ENCODE measurements around the gene BRD7.

Gene BRD7

DNA sequence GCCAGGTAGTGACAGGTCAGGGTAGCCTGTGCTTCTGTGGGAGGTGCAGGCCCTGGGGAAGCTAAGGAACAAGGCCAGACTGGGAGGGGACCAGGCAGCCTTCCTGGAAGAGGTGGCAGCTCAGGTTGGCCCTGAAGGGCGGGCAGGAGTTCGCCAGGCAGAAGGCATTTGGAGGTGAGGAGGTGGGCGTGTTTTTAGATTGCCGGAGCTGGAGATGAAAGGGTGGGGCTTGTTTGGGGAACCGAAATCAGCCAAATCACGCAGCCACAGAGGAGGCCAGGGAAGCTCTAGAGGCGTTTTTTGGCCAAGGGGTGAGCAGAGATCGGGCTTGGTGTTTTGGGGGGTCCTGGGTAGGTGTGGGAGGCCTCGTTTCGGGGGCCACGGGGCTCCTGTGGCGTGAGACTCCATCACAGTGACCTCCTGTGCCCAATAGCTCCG lies 94.9 kb downstream of the BRD7 start:
- CTCF ChIA-PET, result interaction anchor here (1.0 to 4.8 kb wide), 19 partner anchors 8 to 533 kb away, joined by 3 to 26 read pairs (median 8); partner anchors contain the start of genes CNEP1R1 and HEATR3
- DNase-seq (ENCODE audit: extremely low spot score), result peak; percentile 88
- no peak for TF ChIP-seq CTCF (IDR thresholded peaks at IDR 0.05; ENCODE audit: control extremely low read depth, extremely low read depth, low read depth, missing control alignments)
- POLR2A ChIA-PET, result interaction anchor here (0.6 kb wide), 2 partner anchors 10 to 192 kb away, joined by 3 read pairs; no protein-coding TSS in a partner anchor

DNA sequence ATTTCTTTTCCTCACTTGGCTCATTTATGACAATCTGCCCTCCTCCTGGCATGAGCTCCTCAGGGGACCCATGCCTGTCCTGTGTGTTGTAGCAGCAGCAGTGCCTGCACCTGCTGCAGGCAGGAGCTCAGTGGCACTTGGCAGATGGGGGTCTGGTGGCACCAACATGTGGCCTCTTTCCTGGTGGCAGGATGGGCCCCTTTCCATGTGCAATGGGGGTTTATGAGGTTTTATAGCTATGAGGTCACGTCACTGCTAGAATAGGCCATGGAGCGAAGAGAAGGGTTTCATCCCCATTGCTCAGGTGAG lies 95.5 kb downstream of the BRD7 start:
- no peak for DNase-seq (ENCODE audit: extremely low spot score)
- POLR2A ChIA-PET, result interaction anchor here (0.6 kb wide), 1 partner anchor 11 kb away, joined by 3 read pairs; no protein-coding TSS in a partner anchor
- CTCF ChIA-PET, result interaction anchor here (1.0 to 4.8 kb wide), 14 partner anchors 9 to 533 kb away, joined by 3 to 26 read pairs (median 12); partner anchors contain the start of genes CNEP1R1 and HEATR3
- no peak for TF ChIP-seq CTCF (IDR thresholded peaks at IDR 0.05; ENCODE audit: control extremely low read depth, extremely low read depth, low read depth, missing control alignments)

- ChIA-PET POLR2A (no interaction called here), CTCF (interaction anchor here (1.0 to 4.8 kb wide), 11 partner anchors 10 to 534 kb away, joined by 3 to 26 read pairs (median 12); partner anchors contain the start of genes CNEP1R1 and HEATR3)
- TF ChIP-seq CTCF (IDR thresholded peaks at IDR 0.05; ENCODE audit: control extremely low read depth, extremely low read depth, low read depth, missing control alignments), result no peak
- DNase-seq (ENCODE audit: extremely low spot score), result no peak
Observed at GRCh38 chr16:50272687-50273381, 96.0 kb downstream of the BRD7 start.

DNA sequence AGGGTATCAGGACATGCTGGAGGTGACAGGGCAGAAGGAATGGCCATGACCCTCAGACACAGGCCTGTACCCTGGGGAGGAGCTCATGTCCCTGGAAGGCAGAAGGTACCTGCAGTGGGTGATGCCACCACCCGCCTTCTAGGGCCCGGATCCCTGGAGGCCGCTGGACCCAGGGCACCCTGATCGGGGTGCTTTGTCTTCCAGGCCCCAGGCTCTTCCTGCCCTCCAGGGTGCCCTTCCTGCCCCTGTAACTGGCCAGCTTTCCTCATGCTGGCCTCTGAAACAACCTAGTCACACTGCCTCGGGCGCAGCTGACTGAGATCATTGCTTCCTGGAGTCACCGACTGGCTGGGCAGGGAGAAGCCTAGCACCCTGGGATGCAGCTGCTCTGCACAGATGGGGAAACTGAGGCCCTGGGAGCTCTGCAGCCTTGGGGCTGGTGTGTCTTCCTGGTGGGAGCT lies 96.6 kb downstream of the BRD7 start:
- CTCF ChIA-PET, result interaction anchor here (1.0 to 4.8 kb wide), 6 partner anchors 10 to 535 kb away, joined by 3 to 26 read pairs (median 12); partner anchors contain the start of gene CNEP1R1
- TF ChIP-seq CTCF (IDR thresholded peaks at IDR 0.05; ENCODE audit: control extremely low read depth, extremely low read depth, low read depth, missing control alignments), result no peak
- POLR2A ChIA-PET, result no interaction called here
- DNase-seq (ENCODE audit: extremely low spot score), result no peak

DNA sequence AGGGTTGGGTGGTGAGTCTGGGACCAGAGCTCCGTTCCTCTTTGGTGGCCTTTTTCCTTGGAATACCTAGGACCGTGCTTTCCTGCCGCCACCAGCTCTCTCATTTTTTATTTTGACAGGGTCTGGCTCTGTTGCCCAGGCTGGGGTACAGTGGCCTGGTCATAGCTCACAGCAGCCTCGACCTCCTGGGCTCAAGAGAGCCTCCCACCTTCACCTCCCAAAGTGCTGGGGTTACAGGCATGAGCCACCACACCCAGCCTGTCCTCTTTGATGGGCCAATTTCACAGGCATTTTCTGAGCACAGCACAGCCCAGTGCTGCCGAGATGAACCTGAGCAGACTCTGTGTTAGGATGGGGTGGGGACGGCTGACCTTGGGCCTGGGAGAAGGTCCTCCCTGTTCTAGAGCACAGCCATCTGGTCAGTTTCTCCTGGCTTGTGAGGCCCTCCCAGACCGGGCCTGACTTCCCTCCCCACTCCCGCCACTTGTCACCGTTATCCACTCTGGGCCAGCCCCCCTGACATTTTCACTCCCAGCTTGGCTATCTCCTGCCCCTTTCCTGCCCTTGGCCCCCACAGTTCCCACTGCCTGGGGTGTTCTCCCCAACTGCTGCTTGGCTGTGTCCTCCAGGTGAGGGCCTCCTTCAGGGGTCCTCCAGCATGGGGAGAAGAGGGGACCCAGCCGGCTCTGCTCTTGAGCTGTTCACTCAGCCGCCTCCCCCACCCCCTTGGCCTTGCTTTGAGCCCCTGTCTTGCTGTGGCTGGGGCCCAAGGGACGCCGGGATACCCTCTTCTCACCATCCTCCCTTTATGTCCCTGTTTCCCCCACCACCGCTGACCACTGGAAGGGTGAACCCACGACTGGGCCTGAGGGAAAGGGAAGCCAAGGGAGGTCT lies 97.4 kb downstream of the BRD7 start:
- DNase-seq (ENCODE audit: extremely low spot score), result no peak
- POLR2A ChIA-PET, result no interaction called here
- CTCF ChIA-PET, result interaction anchor here (1.3 to 4.8 kb wide), 2 partner anchors 17 to 247 kb away, joined by 3 to 26 read pairs; partner anchors contain the start of gene CNEP1R1

More for the DNA sequence above, 97.4 kb downstream of the BRD7 start:
- TF ChIP-seq CTCF (IDR thresholded peaks at IDR 0.05; ENCODE audit: control extremely low read depth, extremely low read depth, low read depth, missing control alignments), result no peak

All from GM10248 (cell line).